ENCODE data around the gene COL25A1. TPM values are rescaled to one million over a fixed set of nuclear protein-coding genes. Genes with fewer than 3 reads are reported as not detected.
"Not testable (repeated sequence)": the region's sequence is repeated elsewhere in the genome, so short reads cannot be mapped to it uniquely, and the experiment has no call there.

The COL25A1 gene
- total RNA-seq, 2 donors from 2014 or later = 4.0 to 6.2 TPM

GRCh38 chr4:109146499-109146898 is 156.0 kb downstream of the COL25A1 start:
- Histone ChIP-seq H3K4me1 (ENCODE audit: control insufficient read depth, insufficient read depth, low read length) (no peaks in the 10 kb centered on the region), H3K9ac (ENCODE audit: extremely low read depth, low read length, poor library complexity, severe bottlenecking) (no peak overlapping the region), H3K36me3 (ENCODE audit: control insufficient read depth, insufficient read depth, low read length) (no peaks in the 10 kb centered on the region), H3K9me3 (ENCODE audit: control insufficient read depth, low read length) (no peaks in the 10 kb centered on the region), H3K27ac (ENCODE audit: low read depth, low read length) (no peak overlapping the region), H3K27me3 (ENCODE audit: control insufficient read depth, insufficient read depth, low read length, poor library complexity, severe bottlenecking) (no peaks in the 10 kb centered on the region), H3K4me3 (ENCODE audit: low read length) (no peak overlapping the region)
- Mint-ChIP-seq H3K36me3 (ENCODE audit: low read depth) (no peaks in the 10 kb centered on the region), H3K4me3 (no peak overlapping the region), H3K9me3 (peaks cover 7% of the 10 kb centered on the region), H3K4me1 (peaks cover 8% of the 10 kb centered on the region), H3K27me3 (ENCODE audit: insufficient read depth) (peaks cover 5% of the 10 kb centered on the region), H3K27ac (no peak overlapping the region)
- whole genome bisulfite sequencing, 2 experiments (ENCODE audit: insufficient coverage in 1 of 2, insufficient read length in 1 of 2) = 93 to 100% methylated on average over 1 of the region's 1 CpG
- TF ChIP-seq CTCF (conservative IDR thresholded peaks at IDR 0.05) = no peak
- DNase-seq = no peak

GRCh38 chr4:109138125-109138524 is 164.3 kb downstream of the COL25A1 start:
- H3K27me3 Mint-ChIP-seq (ENCODE audit: insufficient read depth); H3K36me3 Mint-ChIP-seq (ENCODE audit: low read depth): not testable (repeated sequence)
- 92% methylated on average over 2 of the region's 2 CpGs; no CpG with 5 or more reads in 1 of the 2 experiments for WGBS, 2 experiments (ENCODE audit: insufficient coverage in 1 of 2, insufficient read length in 1 of 2)

GRCh38 chr4:109134921-109135320 is 167.5 kb downstream of the COL25A1 start:
- no peak overlapping the region for H3K27ac ChIP-seq (ENCODE audit: low read depth, low read length)
- TF ChIP-seq CTCF (conservative IDR thresholded peaks at IDR 0.05) = no peak
- no peaks in the 10 kb centered on the region for H3K9me3 ChIP-seq (ENCODE audit: control insufficient read depth, low read length)
- no peaks in the 10 kb centered on the region for H3K27me3 Mint-ChIP-seq (ENCODE audit: insufficient read depth)
- no peaks in the 10 kb centered on the region for H3K9me3 Mint-ChIP-seq
- no peak overlapping the region for H3K9ac ChIP-seq (ENCODE audit: extremely low read depth, low read length, poor library complexity, severe bottlenecking)
- no peaks in the 10 kb centered on the region for H3K36me3 Mint-ChIP-seq (ENCODE audit: low read depth)
- no peaks in the 10 kb centered on the region for H3K4me1 Mint-ChIP-seq
- H3K4me3 ChIP-seq (ENCODE audit: low read length) = no peak overlapping the region
- H3K27me3 ChIP-seq (ENCODE audit: control insufficient read depth, insufficient read depth, low read length, poor library complexity, severe bottlenecking) = no peaks in the 10 kb centered on the region
- H3K27ac Mint-ChIP-seq = no peak overlapping the region
- no peak for DNase-seq
- H3K4me1 ChIP-seq (ENCODE audit: control insufficient read depth, insufficient read depth, low read length) = no peaks in the 10 kb centered on the region
- no peaks in the 10 kb centered on the region for H3K36me3 ChIP-seq (ENCODE audit: control insufficient read depth, insufficient read depth, low read length)
- H3K4me3 Mint-ChIP-seq = no peak overlapping the region

More at GRCh38 chr4:109138125-109138524, 164.3 kb downstream of the COL25A1 start:
- not testable (repeated sequence) for H3K4me1 Mint-ChIP-seq; H3K9me3 Mint-ChIP-seq; H3K27ac ChIP-seq (ENCODE audit: low read depth, low read length); H3K4me3 ChIP-seq (ENCODE audit: low read length); H3K9ac ChIP-seq (ENCODE audit: extremely low read depth, low read length, poor library complexity, severe bottlenecking); H3K9me3 ChIP-seq (ENCODE audit: control insufficient read depth, low read length); H3K36me3 ChIP-seq (ENCODE audit: control insufficient read depth, insufficient read depth, low read length); H3K4me1 ChIP-seq (ENCODE audit: control insufficient read depth, insufficient read depth, low read length); H3K27me3 ChIP-seq (ENCODE audit: control insufficient read depth, insufficient read depth, low read length, poor library complexity, severe bottlenecking); H3K27ac Mint-ChIP-seq; H3K4me3 Mint-ChIP-seq; DNase-seq

DNA sequence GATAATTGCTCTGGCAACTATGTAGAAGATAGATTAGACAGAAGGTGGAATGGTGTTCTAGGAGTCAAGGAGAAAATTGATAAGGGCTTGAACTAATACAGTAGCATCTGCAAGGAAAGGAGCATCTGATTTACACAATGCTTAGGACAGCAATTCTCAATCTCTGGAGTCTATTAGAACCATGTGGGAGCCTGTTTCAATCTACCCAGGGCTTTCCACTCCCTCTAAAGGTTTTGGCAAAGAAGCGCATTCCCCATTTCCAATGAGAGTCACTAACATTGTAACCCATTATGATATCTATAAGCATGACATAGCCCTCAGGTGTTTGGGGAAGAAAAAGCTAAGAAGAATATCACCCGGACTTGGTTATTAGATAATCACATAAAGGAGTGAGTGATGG is 168.2 kb downstream of the COL25A1 start:
- H3K27ac Mint-ChIP-seq = no peak overlapping the region

More for the DNA sequence above, 168.2 kb downstream of the COL25A1 start:
- Histone ChIP-seq H3K27me3 (ENCODE audit: control insufficient read depth, insufficient read depth, low read length, poor library complexity, severe bottlenecking) (no peaks in the 10 kb centered on the region), H3K4me3 (ENCODE audit: low read length) (no peak overlapping the region), H3K9ac (ENCODE audit: extremely low read depth, low read length, poor library complexity, severe bottlenecking) (no peak overlapping the region), H3K27ac (ENCODE audit: low read depth, low read length) (no peak overlapping the region), H3K36me3 (ENCODE audit: control insufficient read depth, insufficient read depth, low read length) (no peaks in the 10 kb centered on the region), H3K9me3 (ENCODE audit: control insufficient read depth, low read length) (no peaks in the 10 kb centered on the region), H3K4me1 (ENCODE audit: control insufficient read depth, insufficient read depth, low read length) (no peaks in the 10 kb centered on the region)
- TF ChIP-seq CTCF (conservative IDR thresholded peaks at IDR 0.05) = peak; percentile 36
- H3K27me3 Mint-ChIP-seq (ENCODE audit: insufficient read depth) = no peaks in the 10 kb centered on the region
- no peaks in the 10 kb centered on the region for H3K4me1 Mint-ChIP-seq
- DNase-seq = no peak
- H3K4me3 Mint-ChIP-seq = no peak overlapping the region
- H3K9me3 Mint-ChIP-seq = no peaks in the 10 kb centered on the region
- H3K36me3 Mint-ChIP-seq (ENCODE audit: low read depth) = no peaks in the 10 kb centered on the region
- 91 to 92% methylated on average over 1 to 2 of the region's 2 CpGs for WGBS, 2 experiments (ENCODE audit: insufficient coverage in 1 of 2, insufficient read length in 1 of 2)

All from endodermal cell (in vitro differentiated cells).